A549 (cell line): ENCODE data around the gene TBC1D22A.

Experiments used
- CTCF ChIP-seq: fragments of >200 bp; sonication (Bioruptor Twin); formaldehyde crosslinking; IDR thresholded peaks from 3 replicates; pipeline ENCODE4 v1.5.1; 2016
- HOXA7 ChIP-seq: fragments of 250-450 bp; sonication (Bioruptor Pico); IDR thresholded peaks from 2 replicates; pipeline ENCODE4 v1.5.0; 2020; ENCODE audit warnings: mild to moderate bottlenecking, moderate library complexity
- POLR2A ChIP-seq: IDR thresholded peaks from 2 replicates; pipeline ENCODE4 v1.6.1; 2012; ENCODE audit warnings: mild to moderate bottlenecking, low read length

- TF ChIP-seq HOXA7 (no peak), POLR2A (no peak), CTCF (no peak)
Observed at GRCh38 chr22:47176026-47176389, 413.6 kb downstream of the TBC1D22A start.
